NCI-H1417 (cell line): ENCODE data around the gene FOXN1.
"Not testable (repeated sequence)": the region's sequence is repeated elsewhere in the genome, so short reads cannot be mapped to it uniquely, and the experiment has no call there.

Experiments
- DNase-seq, 3 experiments: peaks; one replicate each; lab custom pipeline; 2025; lab: John Stamatoyannopoulos, UW

The FOXN1 gene, protein sequence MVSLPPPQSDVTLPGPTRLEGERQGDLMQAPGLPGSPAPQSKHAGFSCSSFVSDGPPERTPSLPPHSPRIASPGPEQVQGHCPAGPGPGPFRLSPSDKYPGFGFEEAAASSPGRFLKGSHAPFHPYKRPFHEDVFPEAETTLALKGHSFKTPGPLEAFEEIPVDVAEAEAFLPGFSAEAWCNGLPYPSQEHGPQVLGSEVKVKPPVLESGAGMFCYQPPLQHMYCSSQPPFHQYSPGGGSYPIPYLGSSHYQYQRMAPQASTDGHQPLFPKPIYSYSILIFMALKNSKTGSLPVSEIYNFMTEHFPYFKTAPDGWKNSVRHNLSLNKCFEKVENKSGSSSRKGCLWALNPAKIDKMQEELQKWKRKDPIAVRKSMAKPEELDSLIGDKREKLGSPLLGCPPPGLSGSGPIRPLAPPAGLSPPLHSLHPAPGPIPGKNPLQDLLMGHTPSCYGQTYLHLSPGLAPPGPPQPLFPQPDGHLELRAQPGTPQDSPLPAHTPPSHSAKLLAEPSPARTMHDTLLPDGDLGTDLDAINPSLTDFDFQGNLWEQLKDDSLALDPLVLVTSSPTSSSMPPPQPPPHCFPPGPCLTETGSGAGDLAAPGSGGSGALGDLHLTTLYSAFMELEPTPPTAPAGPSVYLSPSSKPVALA

DNA sequence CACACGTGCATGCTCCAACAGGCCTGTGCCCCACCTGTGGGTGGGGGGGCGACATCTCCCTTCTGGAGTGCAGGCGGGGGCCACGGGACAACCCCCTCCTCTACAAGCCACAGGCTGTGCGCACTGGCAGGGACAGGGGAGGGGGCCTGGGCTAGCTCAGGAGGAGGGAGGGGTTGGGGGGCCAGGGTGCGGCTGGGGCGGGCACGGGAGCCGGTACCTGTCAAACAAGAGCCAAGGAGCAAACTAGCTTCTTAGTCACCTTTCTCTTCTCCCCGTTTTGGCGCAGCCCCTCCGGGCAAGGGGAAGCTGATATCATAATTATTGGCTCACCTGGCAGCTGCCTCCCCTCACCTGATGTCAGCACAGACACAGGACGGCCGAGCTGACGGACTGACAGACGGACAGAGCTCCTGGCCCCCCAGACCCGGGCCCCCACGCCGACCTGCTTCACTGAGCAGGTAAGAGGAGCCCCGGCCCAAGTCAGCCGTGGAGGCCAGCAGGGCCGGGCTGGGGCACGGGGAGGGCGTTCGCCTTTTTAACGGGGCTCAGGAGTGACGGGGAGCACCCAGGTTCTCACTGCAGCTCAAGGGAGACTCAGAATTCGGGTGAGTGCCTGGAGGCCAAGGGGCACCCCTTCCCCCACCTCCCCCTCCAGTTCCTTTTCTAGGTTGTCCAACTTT, at the start of gene FOXN1:
Gene FOXN1 (plus strand): TSS at position 363 of the 680 bp plus-strand sequence. CDS start 17,622 bp downstream, outside the sequence.
- peak in 1 of 3 experiments; percentile 11 for DNase-seq

GRCh38 chr17:28457890-28458289, 48.3 kb upstream of the FOXN1 start:
- no peak for DNase-seq

GRCh38 chr17:28458881-28459280, 47.3 kb upstream of the FOXN1 start:
- not testable (repeated sequence) for DNase-seq

DNA sequence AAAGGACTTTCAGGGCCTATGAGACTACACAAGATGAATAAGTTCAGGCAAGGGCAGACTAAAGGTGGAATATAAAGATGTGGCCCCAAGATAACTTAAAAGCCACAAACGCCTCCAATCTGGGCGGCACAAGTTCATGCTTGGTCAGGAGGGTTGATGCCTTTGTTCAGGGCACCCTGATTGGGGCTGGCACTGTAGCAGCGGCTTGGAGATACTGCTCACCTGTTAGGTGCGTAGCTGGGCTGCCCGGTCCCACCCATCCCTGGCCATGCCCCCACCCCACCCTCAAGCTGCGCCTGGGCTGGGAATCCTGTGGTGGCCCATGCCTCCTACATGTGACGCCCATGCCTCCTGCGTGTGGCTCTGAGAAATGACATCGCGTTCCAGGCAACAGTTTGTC, 45.2 kb upstream of the FOXN1 start:
- no peak for DNase-seq

DNA sequence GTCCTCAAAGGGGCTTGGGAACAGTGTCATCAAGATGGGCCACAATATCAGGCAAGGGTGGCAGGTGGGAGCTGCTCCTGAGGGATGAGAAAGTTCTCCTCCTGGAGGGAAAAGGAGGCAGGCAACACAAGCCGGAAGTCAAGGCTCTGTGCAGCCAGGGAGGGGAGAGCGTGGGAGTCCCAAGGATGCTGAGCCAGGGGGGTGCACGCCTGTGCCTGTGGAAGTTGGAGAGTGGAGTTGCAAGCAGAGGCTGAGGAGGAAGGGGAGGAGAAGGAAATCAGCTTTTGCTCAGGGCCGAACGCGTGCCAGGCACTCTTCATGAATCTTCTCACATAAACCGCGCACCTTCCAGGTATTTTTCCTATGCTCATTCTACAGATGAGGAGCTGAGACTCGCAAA, 40.1 kb upstream of the FOXN1 start:
- no peak for DNase-seq

DNA sequence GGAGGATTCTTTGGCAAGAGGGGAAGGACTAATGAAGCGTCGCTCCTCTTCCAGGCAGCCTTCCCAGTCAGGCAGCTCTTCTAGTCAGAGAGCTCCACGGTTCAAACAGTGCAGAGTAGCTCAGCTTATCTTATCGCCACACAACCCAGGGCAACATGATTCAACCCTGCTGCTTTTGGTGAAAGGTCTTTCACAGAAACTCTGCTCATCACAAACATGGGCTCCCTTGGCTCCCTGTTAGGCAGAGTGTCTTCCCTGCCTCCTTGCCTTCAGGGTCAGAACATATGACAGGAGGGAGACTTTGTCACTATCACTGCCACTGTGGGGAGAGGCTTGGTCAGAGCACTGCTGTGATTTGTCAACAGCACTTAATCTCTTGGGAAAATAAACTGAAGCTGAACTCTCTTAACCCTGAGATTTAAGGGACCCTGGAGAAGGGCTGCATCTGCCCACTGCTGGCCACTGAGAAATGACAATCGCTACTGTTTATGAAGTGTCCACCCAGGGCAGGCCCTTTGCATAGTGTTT, 39.6 kb upstream of the FOXN1 start:
- DNase-seq = peak in 1 of 3 experiments; percentile 30

DNA sequence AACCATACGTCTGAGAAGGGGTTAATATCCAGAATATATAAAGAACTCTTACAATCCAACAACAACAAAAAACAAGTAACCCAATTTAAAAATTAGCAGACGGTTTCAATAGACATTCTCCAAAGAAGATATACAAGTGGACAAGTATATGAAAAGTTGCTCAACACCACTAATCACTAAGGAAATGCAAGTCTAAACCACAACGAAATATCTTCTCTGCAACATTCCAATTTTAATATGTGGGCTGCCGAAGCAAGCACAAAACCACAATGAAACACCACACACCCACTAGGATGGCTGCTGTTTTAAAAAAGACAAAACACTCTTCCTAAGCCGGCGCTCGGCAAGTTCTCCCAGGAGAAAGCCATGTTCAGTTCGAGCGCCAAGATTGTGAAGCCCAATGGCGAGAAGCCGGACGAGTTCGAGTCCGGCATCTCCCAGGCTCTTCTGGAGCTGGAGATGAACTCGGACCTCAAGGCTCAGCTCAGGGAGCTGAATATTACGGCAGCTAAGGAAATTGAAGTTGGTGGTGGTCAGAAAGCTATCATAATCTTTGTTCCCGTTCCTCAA, 38.6 kb upstream of the FOXN1 start:
- peak in 1 of 3 experiments; percentile 21 for DNase-seq

DNA sequence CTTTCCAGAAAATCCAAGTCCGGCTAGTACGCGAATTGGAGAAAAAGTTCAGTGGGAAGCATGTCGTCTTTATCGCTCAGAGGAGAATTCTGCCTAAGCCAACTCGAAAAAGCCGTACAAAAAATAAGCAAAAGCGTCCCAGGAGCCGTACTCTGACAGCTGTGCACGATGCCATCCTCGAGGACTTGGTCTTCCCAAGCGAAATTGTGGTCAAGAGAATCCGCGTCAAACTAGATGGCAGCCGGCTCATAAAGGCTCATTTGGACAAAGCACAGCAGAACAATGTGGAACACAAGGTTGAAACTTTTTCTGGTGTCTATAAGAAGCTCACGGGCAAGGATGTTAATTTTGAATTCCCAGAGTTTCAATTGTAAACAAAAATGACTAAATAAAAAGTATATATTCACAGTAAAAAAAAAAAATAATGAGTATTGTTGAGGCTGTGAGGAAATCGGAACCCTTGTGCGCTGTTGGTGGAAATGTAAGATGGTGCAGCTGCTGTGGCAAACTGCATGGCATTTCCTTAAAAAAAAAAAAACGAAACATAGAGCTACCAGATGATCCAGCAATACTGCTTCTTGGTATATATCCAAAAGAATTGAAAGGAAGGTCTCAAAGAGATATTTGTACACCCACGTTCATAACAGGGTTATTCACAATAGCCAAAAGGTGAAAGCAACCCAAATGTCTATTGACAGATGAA, 38.0 kb upstream of the FOXN1 start:
- not testable (repeated sequence) for DNase-seq

GRCh38 chr17:28468781-28469180, 37.4 kb upstream of the FOXN1 start:
- no peak for DNase-seq

GRCh38 chr17:28469376-28469775, 36.8 kb upstream of the FOXN1 start:
- no peak for DNase-seq

DNA sequence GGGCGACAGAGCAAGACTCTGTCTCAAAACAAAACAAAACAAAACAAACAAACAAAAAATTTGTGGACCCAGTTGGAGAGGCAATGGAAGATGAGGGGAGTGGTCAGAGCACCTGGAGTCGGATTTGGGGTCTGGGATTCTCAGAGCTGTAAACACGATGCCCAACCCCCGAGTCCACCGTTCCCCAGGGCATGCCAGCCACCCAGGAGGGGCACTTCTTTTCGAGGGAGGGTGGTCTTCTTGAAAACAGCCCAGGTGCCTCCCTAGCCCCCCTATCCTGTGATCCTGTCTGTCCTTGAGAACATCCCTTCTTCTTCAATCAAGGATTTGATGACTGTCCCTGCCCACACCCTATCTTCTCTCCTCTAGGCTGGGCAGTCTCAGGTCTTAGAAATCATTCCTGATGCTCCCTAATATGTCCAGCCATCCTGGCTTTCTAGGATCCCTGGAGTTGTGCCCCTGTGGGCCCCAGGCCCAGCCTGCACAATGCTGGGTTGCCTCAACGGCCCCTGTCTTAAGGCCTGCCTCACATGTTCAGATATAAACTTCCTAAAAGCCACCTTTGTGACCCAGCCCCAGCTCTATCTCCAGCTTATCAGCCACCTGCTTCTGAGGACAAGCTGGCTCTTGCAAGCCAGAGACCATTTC, 35.8 kb upstream of the FOXN1 start:
- DNase-seq = no peak

GRCh38 chr17:28470914-28471366, 35.2 kb upstream of the FOXN1 start:
- DNase-seq = no peak

DNA sequence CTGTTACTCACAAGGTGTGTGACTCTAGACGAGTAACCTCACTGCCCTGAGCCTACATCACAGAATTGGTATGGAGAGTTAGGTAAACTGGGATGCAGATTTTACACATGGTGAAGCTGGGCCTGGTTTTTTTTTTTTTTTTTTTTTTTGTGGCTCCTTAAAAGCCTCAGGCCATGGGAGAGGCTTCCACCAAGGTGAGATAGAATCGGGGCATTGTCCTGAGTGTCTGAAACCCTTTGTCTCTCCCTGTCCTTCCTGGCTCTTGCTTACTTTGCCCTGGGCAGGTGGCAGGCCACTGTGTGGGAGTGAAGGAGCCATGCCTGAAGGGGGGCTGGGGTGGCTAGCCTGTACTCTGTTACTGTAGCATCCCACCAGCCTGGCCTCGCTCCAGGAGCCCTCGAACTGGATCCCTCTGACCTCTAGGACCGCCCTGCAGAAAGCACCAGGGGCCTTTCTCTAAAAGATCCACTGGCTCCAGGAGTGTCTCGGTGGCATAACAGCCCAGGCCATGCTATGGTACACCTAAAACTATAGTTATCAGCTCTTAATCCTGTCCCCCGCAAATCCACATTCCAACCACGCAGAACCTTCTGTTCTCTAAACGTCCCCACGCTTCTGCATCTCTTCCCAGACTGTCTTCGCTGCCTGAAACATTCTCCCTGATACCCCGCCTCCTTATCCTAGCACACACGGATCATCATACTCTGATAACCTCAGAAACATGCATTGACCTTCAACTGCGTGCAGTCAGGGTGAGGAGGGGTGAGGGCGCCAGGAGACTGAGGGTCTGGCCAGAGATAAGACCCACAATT, 34.4 kb upstream of the FOXN1 start:
- DNase-seq = no peak

DNA sequence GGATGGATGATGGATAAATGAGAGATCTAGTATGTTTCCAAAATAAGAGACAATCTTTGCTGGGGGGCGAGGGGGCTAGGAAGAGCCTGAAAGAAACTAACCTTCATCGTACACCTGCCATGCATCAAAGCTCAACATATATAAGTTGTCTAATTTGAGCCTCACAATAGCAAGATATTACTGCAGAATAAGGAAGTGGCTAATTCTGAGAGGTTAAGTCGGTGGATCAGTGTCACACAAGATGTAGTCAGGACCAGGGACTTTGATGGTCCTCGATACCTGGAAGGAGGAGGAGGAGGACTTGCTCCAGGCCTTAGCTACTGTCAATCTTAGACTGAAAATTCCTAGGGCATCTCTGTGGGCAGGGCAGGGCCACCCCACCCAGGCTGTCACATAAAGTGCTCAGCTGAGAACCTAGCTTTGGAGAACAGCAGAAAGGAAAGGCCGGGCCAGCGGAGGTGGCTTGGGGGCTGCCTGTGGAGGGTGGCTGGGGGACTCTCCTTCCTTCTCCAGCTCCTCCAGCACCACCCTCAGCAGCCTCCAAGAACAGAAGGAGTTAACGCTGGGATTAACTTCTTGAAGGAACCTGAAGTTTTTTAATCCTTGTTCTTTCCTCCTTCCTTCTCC, 33.2 kb upstream of the FOXN1 start:
- DNase-seq = no peak

- DNase-seq = no peak
These were observed 32.6 kb upstream of the FOXN1 start, which contains the start of gene SLC13A2 for GRCh38 chr17:28473542-28473941. Gene SLC13A2 (plus strand): TSS chr17:28473644. CDS start chr17:28473713, 69 bp downstream.

DNA sequence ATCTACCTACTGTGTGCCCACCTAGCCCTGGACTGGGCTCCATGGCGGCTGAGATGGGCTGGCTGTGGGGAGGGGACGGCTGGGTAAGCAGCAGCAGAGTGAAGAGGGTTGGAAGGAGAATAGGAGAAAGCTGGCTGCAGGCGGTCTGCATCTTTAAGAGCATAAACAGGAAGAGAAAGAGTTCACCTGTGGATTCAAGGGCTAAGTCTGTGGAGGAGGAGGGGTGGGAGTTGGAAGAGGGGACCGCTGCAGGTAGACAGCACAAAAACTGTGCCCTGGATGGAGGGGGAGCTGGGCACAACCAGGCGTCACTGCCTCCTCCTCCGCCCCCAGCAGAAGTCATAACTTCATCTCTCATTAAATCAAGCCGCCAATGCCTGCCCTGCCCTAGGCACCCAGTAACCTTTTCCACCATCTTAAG, 32.0 kb upstream of the FOXN1 start:
- DNase-seq = no peak

DNA sequence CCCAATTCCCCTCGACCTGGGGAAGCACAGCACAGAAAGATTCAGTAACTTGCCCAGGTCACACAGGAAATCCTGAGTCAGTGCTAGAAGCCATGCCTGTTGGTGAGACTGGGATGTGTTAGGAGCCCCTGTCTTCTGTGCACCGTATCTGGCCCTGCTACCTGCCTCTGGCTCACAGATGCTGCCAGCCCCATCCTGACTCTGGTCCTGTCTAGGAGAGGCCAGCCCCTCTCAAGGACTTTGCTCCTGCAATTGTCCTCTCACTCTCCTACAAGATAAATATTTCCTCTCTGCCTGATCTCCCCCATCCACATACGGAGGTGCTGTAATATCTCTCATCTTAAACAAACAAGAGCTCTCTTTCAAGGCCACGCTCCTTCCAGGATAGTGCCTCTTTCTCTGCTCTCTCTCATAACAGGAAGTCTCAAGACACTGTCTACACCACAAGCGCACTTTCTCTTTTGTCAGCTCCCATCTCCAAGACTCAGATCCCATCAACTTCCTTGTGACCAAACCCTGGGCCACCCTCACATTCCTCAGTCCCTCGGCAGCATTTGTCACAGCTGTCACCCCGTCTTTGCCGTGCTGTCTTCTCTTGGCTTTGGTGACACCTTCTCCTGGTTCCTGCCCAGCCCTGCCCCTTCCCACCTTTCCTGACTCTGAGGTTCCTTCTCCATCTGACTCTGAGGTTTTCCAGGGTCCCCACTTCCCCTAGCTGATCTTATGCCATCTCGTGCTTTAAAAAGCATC, 30.8 kb upstream of the FOXN1 start:
- DNase-seq = no peak

- no peak for DNase-seq
These were observed 29.9 kb upstream of the FOXN1 start for GRCh38 chr17:28476076-28476865.
